ENCODE data around the gene ARHGAP23.

DNA sequence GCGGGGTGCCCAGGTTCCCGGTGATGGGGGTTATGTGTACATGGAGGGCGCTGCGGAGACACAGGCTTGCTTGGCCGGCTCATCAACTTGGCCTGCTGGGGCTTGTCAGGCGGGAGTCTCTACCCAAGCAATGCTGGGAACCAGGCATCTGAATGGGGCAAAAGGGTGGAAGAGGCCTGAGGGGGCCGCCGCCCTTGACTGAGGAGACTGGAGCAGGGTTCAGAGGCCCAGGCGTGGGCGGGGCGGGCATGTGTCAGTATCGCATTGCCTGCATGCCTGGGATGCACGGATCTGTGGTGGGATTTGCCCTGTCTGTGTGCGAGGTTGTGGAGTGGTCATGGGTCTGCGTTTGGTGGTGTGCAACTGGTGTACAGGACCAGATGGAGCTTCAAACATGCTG, 21.1 kb downstream of the ARHGAP23 start:
- TF ChIP-seq, protein P1, sequence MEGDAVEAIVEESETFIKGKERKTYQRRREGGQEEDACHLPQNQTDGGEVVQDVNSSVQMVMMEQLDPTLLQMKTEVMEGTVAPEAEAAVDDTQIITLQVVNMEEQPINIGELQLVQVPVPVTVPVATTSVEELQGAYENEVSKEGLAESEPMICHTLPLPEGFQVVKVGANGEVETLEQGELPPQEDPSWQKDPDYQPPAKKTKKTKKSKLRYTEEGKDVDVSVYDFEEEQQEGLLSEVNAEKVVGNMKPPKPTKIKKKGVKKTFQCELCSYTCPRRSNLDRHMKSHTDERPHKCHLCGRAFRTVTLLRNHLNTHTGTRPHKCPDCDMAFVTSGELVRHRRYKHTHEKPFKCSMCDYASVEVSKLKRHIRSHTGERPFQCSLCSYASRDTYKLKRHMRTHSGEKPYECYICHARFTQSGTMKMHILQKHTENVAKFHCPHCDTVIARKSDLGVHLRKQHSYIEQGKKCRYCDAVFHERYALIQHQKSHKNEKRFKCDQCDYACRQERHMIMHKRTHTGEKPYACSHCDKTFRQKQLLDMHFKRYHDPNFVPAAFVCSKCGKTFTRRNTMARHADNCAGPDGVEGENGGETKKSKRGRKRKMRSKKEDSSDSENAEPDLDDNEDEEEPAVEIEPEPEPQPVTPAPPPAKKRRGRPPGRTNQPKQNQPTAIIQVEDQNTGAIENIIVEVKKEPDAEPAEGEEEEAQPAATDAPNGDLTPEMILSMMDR (IDR thresholded peaks at IDR 0.05), result no peak
- TF ChIP-seq POLR2A (IDR thresholded peaks at IDR 0.05), result no peak
